NCI-H2029 (cell line): ENCODE results near the gene DERA.
"Not testable (repeated sequence)": the region's sequence is repeated elsewhere in the genome, so short reads cannot be mapped to it uniquely, and the experiment has no call there.

Experiments used
- DNase-seq: peaks from one replicate; lab custom pipeline; 2025; lab: John Stamatoyannopoulos, UW

DERA gene

GRCh38 chr12:15910864-15911721 is at the start of gene DERA:
Gene DERA, plus strand, starts transcription at chr12:15911332. Its CDS starts 52 bp downstream, at chr12:15911384.
- DNase-seq: peak; percentile 60

GRCh38 chr12:15861404-15861803 is 49.7 kb upstream of the DERA start:
- no peak for DNase-seq

GRCh38 chr12:15862840-15863239 is 48.3 kb upstream of the DERA start:
- no peak for DNase-seq

GRCh38 chr12:15863372-15863771 is 47.8 kb upstream of the DERA start:
- no peak for DNase-seq

- no peak for DNase-seq
These were observed 47.1 kb upstream of the DERA start for GRCh38 chr12:15863984-15864383.

GRCh38 chr12:15868186-15868585 is 42.9 kb upstream of the DERA start:
- no peak for DNase-seq

- no peak for DNase-seq
These were observed 37.6 kb upstream of the DERA start for GRCh38 chr12:15873556-15873955.

GRCh38 chr12:15874556-15875145 is 36.5 kb upstream of the DERA start:
- DNase-seq: not testable (repeated sequence)

- no peak for DNase-seq
These were observed 35.3 kb upstream of the DERA start for GRCh38 chr12:15875863-15876262.

- DNase-seq: no peak
These were observed 31.7 kb upstream of the DERA start for GRCh38 chr12:15879413-15879812.

- DNase-seq: peak; percentile 6
These were observed 30.4 kb upstream of the DERA start for GRCh38 chr12:15880721-15881120.

- peak; percentile 96 for DNase-seq
These were observed 28.8 kb upstream of the DERA start, which contains the start of gene STRAP for GRCh38 chr12:15882118-15882971. Gene STRAP, plus strand, starts transcription at chr12:15882387. Its CDS starts 321 bp downstream, at chr12:15882708.

- DNase-seq: no peak
These were observed 27.6 kb upstream of the DERA start for GRCh38 chr12:15883536-15883935.

GRCh38 chr12:15886372-15887042 is 24.6 kb upstream of the DERA start:
- DNase-seq: peak; percentile 84

GRCh38 chr12:15887043-15887817 is 23.9 kb upstream of the DERA start:
- no peak for DNase-seq

GRCh38 chr12:15892645-15893259 is 18.4 kb upstream of the DERA start:
- no peak for DNase-seq

GRCh38 chr12:15893260-15893659 is 17.9 kb upstream of the DERA start:
- DNase-seq: no peak

- no peak for DNase-seq
These were observed 14.3 kb upstream of the DERA start for GRCh38 chr12:15896867-15897266.

GRCh38 chr12:15897433-15897832 is 13.7 kb upstream of the DERA start:
- no peak for DNase-seq

GRCh38 chr12:15899282-15899870 is 11.8 kb upstream of the DERA start:
- no peak for DNase-seq
